Uterus (tissue), 2 donors: ENCODE results near the gene EPB41L4A.

Experiments used
- POLR2A ChIP-seq, 2 donors: fragments of 450-650 bp; IDR thresholded peaks; one replicate each; pipeline ENCODE4 v1.6.1; 2016; ENCODE audit warnings: antibody characterized with exemption in 2 of 2, mild to moderate bottlenecking in 1 of 2, moderate library complexity in 1 of 2
- TF ChIP-seq, protein P1 (sequence below), 4 experiments: fragments of 200-600 bp in 2 of 4; fragments of 450-650 bp in 2 of 4; sonication (generic) in 2 of 4; IDR thresholded peaks; one replicate each; pipeline ENCODE4 v1.5.1; 2016 to 2019; ENCODE audit warnings: antibody characterized with exemption in 4 of 4, mild to moderate bottlenecking in 2 of 4, moderate library complexity in 1 of 4

DNA sequence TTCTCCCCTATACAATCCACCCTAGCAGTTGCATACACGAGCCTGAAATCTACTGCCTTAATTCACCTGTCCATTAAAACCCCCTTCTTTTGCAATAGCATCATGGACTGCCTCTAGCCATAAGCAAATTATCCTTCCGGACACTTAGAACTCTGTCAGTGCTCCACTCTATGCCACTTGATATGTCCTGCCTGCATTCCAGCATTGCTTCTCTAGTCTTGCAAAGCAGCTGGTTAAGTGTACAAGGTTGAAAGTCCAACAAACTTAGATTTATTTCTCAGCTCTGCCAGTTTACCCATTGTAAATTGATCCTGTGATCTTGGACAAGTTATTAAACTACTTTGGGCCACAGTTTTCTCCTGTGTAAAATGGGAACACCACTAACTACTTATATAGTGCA lies 197.9 kb downstream of the EPB41L4A start:
- TF ChIP-seq, protein P1, sequence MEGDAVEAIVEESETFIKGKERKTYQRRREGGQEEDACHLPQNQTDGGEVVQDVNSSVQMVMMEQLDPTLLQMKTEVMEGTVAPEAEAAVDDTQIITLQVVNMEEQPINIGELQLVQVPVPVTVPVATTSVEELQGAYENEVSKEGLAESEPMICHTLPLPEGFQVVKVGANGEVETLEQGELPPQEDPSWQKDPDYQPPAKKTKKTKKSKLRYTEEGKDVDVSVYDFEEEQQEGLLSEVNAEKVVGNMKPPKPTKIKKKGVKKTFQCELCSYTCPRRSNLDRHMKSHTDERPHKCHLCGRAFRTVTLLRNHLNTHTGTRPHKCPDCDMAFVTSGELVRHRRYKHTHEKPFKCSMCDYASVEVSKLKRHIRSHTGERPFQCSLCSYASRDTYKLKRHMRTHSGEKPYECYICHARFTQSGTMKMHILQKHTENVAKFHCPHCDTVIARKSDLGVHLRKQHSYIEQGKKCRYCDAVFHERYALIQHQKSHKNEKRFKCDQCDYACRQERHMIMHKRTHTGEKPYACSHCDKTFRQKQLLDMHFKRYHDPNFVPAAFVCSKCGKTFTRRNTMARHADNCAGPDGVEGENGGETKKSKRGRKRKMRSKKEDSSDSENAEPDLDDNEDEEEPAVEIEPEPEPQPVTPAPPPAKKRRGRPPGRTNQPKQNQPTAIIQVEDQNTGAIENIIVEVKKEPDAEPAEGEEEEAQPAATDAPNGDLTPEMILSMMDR (IDR thresholded peaks at IDR 0.05) = no peak
- TF ChIP-seq POLR2A (IDR thresholded peaks at IDR 0.05) = no peak
